GM18858 (cell line): ENCODE results near the gene SCN2B.

Source experiments
- ATAC-seq: cut with Tn5 transposase; IDR thresholded peaks from one replicate; pipeline ENCODE4 v1.9.1; 2021; ENCODE audit not compliant: unreplicated experiment

The SCN2B gene

GRCh38 chr11:118135796-118136165, 40.7 kb downstream of the SCN2B start:
- no peak for ATAC-seq

GRCh38 chr11:118135051-118135795, 41.2 kb downstream of the SCN2B start:
- no peak for ATAC-seq

GRCh38 chr11:118133816-118134215, 42.6 kb downstream of the SCN2B start:
- no peak for ATAC-seq

- ATAC-seq = no peak
These were observed 43.9 kb downstream of the SCN2B start for GRCh38 chr11:118132385-118133151.

- no peak for ATAC-seq
These were observed 46.8 kb downstream of the SCN2B start for GRCh38 chr11:118129471-118130172.

GRCh38 chr11:118128721-118129470, 47.5 kb downstream of the SCN2B start:
- ATAC-seq = no peak

GRCh38 chr11:118128310-118128709, 48.1 kb downstream of the SCN2B start:
- ATAC-seq = no peak

- no peak for ATAC-seq
These were observed 50.2 kb downstream of the SCN2B start for GRCh38 chr11:118126082-118126838.

GRCh38 chr11:118124929-118125535, 51.4 kb downstream of the SCN2B start:
- no peak for ATAC-seq

GRCh38 chr11:118120793-118121192, 55.6 kb downstream of the SCN2B start:
- no peak for ATAC-seq

- no peak for ATAC-seq
These were observed 58.4 kb downstream of the SCN2B start for GRCh38 chr11:118117790-118118601.

- no peak for ATAC-seq
These were observed 61.4 kb downstream of the SCN2B start for GRCh38 chr11:118115048-118115447.

- ATAC-seq = no peak
These were observed 62.2 kb downstream of the SCN2B start for GRCh38 chr11:118114266-118114665.

GRCh38 chr11:118112711-118113430, 63.6 kb downstream of the SCN2B start:
- no peak for ATAC-seq
